GM12801 (cell line): Measurements from ENCODE around the gene SLC10A1.

Experiments
- CTCF ChIP-seq: IDR thresholded peaks from one replicate; pipeline ENCODE4 v1.5.1; 2011; ENCODE audit warnings: control low read depth; ENCODE audit not compliant: insufficient read length; ENCODE audit errors: extremely low read depth

SLC10A1 gene

GRCh38 chr14:69755296-69755695, 41.7 kb downstream of the SLC10A1 start:
- no peak for TF ChIP-seq CTCF

- TF ChIP-seq CTCF, result no peak
Measured at GRCh38 chr14:69754487-69754886, 42.6 kb downstream of the SLC10A1 start.

- no peak for TF ChIP-seq CTCF
Measured at GRCh38 chr14:69753860-69754259, 43.2 kb downstream of the SLC10A1 start.

- TF ChIP-seq CTCF, result no peak
Measured at GRCh38 chr14:69752773-69753172, 44.3 kb downstream of the SLC10A1 start.

GRCh38 chr14:69750495-69750894, 46.5 kb downstream of the SLC10A1 start:
- TF ChIP-seq CTCF, result no peak

- no peak for TF ChIP-seq CTCF
Measured at GRCh38 chr14:69749956-69750355, 47.1 kb downstream of the SLC10A1 start.

GRCh38 chr14:69741055-69741454, 56.0 kb downstream of the SLC10A1 start:
- TF ChIP-seq CTCF, result no peak

- no peak for TF ChIP-seq CTCF
Measured at GRCh38 chr14:69727860-69728259, 69.2 kb downstream of the SLC10A1 start.
